ENCODE data around the gene DDHD1. TPM values are rescaled to one million over a fixed set of nuclear protein-coding genes. Genes with fewer than 3 reads are reported as not detected.
"Not testable (repeated sequence)": the region's sequence is repeated elsewhere in the genome, so short reads cannot be mapped to it uniquely, and the experiment has no call there.

The DDHD1 gene
- polyA plus RNA-seq, 12 donors, result 4.4 to 10.1 (median 7.6) TPM; not detected in 1

DNA sequence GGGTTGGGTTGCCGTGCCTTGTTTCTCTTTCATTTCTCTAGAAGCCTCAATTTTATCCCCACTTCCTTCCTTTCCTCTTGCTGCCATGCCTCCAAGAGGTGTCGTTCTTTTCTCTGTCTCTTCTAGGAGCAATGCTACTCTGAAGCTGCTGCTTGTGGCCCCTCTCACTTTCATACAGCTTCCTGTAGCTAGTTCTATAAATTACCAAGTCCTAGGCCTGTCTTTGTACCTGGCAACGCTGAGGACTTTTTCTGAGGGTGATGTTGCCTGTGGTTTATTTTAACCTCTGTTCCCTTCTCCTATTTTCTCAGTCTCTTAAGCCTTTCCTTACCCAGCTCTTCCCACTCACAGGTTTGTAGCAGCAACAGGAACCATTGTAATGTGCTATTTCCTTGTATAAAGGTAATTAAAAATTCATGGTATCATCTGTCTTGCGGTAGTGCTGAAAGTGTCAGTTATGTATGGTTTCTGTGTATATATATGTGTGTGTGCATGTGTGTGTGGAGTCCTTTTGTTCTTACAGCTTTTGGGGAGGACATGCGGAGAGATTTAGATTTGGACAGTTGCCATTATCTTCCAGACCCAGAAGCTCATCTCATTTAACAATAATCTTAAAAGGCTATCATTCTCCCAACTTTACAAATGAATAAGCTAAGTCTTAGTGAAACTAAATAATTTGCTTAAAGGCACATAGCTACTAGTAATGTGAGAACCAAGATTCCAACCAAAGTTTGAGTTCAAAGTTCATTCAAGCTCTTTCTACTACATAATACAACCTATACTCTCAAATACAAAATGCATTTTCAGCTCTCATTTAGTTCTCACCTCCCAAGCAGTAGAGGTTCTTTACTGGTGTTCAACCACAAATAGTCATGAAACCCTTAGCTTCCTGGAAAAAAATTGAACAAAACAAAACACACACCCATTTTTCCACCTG is 43.8 kb downstream of the DDHD1 start:
- peak; percentile 29 for DNase-seq

GRCh38 chr14:53108292-53109104 is 44.6 kb downstream of the DDHD1 start:
- DNase-seq, result peak; percentile 9

DNA sequence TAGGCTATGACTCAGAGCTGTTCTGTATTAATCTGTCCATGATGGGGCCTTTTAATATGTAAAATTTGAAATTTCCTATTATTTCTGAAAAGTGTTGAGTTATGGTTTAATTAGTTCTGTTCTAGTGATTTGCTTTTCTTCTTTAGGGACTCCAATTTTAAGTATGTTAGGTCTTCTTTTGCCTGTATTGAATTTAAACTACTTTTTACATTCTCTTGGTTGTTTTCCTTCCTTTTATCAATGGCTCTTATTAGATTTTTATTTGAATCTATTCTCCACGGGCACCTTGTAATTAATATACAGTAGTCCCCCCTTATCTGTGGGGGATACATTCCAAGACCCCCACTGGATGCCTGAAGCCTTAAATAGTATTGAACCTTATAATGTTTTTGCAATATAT is 46.4 kb downstream of the DDHD1 start:
- DNase-seq, result no peak

GRCh38 chr14:53103636-53104340 is 49.3 kb downstream of the DDHD1 start:
- no peak for DNase-seq

DNA sequence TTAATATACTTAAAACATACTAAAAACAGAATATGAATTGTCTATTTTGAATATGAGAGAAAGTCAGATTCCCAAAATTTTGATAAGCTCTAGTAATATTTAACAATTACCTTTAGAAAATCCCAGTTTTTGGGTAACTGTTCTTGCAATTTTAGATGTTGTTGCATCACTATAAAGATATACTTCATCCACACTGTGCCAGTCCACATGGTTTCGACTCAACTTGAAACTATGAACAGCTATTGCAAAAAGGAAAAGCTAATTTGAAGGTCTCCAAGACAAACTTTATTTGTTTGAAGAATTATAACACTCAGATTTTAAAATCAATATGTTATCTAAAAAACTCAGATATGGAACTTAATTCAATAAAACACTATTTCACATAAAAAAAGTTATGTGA is 59.9 kb downstream of the DDHD1 start:
- no peak for DNase-seq

DNA sequence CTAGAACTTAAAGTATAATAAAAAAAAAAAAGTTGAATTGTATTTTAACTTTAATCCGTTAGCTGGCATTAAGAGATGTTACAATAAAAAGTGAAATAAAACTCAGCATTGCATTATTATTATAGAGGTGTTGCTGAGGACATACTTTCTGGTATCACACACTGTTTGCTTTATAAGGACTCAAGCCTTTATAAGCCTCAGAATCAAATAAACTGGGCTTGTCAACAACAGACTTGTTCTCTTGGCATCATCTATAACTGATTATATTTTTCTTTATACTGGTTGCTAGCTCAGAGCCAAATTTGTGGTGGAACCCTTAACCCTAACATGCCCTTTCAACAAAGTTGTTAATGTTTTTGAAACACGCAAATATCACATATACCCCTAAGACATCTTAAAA is 62.3 kb downstream of the DDHD1 start:
- DNase-seq, result no peak

DNA sequence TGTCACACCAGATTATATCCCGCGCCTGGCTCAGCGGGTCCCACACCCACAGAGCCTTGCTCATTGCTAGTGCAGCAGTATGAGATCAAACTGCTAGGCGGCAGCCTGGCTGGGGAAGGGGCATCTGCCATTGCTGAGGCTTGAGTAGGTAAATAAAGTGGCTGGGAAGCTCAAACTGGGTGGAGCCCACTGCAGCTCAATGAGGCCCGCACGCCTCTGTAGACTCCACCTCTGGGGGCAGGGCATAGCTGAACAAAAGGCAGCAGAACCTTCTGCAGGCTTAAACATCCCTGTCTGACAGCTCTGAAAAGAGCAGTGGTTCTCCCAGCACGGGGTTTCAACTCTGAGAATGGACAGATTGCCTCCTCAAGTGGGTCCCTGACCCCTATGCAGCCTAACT is 68.2 kb downstream of the DDHD1 start:
- not testable (repeated sequence) for DNase-seq

DNA sequence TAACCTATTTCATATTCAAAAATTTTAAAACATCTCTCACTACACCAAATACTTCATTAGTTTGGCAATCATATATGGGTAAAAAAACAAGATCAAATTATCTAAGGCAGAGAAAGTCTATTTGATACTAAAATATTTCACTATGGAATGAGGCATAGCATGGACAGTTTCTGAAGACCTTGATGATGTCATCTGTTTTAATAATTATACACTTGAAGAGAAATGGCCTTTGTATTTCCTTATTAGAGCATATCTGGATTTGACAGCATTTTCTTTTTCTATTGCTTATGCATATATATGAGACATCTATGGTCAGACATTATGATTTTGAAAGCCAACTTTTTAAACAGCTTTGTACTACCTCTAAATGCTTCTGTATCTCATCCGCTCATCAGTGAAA is 88.6 kb downstream of the DDHD1 start:
- no peak for DNase-seq

GRCh38 chr14:53062856-53063255 is 90.3 kb downstream of the DDHD1 start:
- no peak for DNase-seq

DNA sequence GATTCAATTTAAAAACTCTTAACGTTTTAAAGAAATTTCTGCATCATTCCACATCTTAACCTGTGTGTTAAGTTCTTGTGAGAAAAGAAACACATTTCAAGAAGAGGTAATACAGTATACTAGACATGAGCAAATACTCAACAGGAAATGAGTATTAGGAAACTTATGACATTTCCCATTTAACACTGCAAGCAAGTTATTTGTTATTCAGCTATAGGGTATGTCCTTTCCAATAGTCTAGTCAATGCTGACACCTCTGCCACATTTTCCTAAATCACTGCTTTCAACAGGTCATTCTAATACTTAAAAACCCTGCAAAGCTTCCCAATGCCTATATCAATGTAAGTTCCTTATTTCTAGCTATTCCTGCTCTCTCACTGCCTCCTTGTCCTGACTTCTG is 93.1 kb downstream of the DDHD1 start:
- no peak for DNase-seq

DNA sequence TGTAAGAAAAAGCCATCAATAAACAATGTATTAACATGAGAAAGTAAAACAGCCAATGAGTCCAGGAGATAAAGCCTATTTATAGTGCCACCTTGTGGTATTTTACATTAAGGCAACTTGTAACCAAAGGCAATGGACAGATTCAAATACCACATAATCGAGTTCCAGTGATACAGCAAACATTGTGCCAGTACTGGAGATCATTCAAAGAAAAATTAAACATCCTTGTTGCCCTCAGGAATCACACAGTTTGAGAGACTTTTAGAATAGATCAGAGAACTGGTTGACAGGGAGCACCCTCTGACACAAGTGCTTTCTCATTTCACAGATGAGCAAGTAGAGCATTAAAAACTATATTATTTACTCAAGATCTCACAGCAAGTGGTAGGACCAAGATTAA is 98.1 kb downstream of the DDHD1 start:
- DNase-seq, result peak; percentile 64

DNA sequence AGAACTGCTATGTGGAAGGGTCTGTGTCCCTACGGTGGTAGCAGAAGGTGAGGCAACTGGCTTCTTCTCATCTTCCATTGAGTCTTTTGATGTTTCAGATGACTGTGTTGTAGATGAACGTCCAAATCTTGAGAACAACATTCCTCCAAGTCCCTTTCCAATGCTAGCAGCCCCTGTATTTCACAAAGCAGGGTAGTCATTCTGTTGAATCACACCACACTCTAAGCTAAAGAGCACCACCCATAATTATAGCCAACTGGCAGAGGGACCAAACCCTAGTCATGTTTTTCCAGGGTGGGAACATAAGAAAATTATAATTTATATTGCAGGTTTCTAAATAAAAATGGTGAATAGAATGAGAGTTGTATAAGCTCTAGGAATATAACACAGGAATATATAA is 98.7 kb downstream of the DDHD1 start:
- no peak for DNase-seq

- DNase-seq, result no peak
Measured at GRCh38 chr14:53048631-53049030, 104.5 kb downstream of the DDHD1 start.

GRCh38 chr14:53047307-53048069 is 105.6 kb downstream of the DDHD1 start:
- DNase-seq, result no peak

DNA sequence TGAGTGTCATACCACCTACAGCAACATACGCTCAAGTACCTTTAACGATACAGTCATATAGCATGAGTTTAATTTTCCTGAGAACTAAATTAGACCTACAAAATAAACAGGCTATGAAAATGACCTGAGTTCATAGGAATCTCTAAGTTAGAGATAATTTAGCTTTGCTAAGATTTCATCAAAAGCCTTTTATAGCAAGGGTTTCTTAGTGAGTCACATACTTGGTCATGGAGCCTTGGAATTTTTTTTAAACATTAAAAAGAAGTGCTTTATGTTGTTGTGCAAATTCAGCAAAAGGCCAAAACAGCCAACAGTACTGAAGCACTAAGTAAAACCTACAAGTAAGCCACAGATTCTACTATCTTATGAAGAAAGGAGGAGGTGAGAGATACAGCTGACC is 108.6 kb downstream of the DDHD1 start:
- no peak for DNase-seq

GRCh38 chr14:53043027-53043581 is 110.0 kb downstream of the DDHD1 start:
- DNase-seq, result no peak

- DNase-seq, result no peak
Measured at GRCh38 chr14:53042480-53042879, 110.6 kb downstream of the DDHD1 start.

DNA sequence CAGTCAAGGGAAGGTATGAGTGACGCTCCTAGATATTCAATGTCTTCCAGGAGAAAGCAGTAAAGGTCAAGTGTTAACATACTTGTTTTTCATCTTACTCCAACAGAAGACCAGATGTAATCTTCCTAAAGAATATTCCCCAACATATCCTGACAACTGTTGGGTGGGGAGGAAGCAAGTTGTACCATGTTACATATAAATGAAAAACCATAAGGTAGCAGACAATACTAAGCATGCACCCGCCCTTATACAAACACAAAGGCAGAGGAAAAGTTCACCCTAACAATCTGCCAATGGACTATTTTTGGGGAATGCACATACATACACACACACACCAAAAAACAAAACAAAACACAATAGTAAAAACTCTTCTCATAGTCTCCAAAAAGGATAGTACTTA is 112.1 kb downstream of the DDHD1 start:
- DNase-seq, result no peak

DNA sequence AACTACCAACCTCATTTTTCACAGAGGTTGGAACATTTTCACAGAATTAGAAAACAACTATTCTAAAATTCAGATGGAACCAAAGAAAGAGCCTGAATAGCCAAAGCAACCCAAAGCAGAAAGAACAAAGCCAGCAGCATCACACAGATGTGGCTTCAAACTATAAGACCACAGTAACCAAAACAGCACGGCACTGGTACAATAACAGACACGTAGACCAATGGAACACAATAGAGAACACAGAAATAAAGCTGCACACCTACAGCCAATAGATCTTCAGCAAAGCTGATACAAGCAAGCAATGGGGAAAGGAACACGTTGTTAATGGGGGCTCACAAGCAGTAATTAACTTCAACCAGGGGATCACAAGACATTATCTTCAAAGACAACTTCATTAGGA is 114.5 kb downstream of the DDHD1 start:
- DNase-seq, result no peak

- no peak for DNase-seq
Measured at GRCh38 chr14:53037016-53037415, 116.1 kb downstream of the DDHD1 start.
